ENCODE measurements around the gene SPINDOC.
A peak's percentile ranks its signal among the peaks of the same experiment; 100 is the strongest.
"Not testable (repeated sequence)": the region's sequence is repeated elsewhere in the genome, so short reads cannot be mapped to it uniquely, and the experiment has no call there.

The SPINDOC gene, protein sequence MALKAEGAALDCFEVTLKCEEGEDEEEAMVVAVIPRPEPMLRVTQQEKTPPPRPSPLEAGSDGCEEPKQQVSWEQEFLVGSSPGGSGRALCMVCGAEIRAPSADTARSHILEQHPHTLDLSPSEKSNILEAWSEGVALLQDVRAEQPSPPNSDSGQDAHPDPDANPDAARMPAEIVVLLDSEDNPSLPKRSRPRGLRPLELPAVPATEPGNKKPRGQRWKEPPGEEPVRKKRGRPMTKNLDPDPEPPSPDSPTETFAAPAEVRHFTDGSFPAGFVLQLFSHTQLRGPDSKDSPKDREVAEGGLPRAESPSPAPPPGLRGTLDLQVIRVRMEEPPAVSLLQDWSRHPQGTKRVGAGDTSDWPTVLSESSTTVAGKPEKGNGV

DNA sequence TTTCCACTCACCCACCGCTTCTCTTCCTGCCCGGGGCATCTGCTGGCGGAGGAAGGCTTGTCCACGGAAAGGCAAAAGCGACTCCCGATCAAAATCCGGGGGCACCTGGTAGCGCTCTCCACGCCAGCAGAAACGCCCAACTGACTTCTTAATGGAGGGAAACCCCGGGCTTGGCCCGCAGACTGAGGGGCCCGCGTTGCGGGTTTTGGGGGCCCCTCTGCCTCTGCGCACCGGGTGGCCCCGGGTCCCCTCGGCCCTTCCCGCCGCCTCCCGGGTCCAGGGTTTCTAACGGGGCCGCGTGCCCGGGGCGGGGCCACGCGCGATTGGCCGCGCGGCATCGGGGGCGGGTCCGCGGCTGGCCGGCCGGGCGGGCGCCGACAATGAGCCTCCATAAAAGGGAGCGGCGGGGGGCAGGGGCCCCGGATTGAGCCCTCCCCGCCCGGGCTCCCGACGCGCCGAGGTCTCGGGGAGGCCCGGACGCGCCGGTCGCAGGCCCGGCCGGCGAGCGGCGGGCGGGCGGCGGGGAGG lies at the start of gene SPINDOC:
Gene SPINDOC, plus strand, starts transcription at position 422 of the 528 bp plus-strand sequence. CDS start 231 bp downstream, outside the sequence.
- peak; percentile 72 for DNase-seq

DNA sequence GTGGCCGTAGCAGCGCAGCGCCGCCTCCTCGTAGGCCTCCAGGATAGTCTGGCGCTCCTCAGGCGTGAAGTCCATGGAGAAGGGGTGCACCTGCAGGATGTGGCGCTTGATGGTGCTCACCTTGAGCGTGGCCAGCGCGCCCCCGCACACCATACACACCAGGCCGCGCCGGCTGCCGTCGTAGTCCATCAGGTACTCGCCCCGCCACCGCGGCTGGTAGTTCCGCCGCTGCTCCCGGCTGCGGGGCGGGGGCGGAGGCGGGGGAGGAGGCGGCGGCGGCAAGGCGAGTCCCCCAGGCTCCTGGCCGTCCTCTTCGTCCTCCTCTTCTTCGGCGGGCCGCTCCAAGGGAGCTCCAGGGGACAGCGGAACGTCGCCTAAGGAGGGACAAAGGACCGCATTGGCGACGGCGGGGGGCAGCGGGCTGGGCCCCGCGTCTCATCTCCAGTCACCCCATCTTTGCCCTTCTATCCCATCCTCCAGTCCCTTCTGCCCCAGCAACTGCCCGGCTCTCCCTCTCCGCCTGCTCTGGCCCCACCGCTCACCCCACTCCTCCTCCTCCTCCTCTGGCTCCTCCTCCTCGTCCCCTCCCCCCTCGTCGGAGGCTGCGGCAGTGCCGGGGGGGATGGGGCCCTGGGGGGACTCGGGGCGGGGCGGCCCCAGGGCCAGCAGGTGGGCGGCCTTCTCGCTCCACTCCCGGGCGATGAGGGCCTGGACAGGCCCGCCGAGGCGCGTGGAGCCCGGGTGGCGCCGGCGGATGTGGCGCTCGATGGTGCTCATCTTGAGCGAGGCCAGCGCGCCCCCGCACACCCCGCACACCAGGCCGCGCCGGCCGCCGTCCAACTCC lies 49.5 kb upstream of the SPINDOC start:
- no peak for DNase-seq

GRCh38 chr11:63764340-63764678 lies 48.9 kb upstream of the SPINDOC start:
- DNase-seq = no peak

DNA sequence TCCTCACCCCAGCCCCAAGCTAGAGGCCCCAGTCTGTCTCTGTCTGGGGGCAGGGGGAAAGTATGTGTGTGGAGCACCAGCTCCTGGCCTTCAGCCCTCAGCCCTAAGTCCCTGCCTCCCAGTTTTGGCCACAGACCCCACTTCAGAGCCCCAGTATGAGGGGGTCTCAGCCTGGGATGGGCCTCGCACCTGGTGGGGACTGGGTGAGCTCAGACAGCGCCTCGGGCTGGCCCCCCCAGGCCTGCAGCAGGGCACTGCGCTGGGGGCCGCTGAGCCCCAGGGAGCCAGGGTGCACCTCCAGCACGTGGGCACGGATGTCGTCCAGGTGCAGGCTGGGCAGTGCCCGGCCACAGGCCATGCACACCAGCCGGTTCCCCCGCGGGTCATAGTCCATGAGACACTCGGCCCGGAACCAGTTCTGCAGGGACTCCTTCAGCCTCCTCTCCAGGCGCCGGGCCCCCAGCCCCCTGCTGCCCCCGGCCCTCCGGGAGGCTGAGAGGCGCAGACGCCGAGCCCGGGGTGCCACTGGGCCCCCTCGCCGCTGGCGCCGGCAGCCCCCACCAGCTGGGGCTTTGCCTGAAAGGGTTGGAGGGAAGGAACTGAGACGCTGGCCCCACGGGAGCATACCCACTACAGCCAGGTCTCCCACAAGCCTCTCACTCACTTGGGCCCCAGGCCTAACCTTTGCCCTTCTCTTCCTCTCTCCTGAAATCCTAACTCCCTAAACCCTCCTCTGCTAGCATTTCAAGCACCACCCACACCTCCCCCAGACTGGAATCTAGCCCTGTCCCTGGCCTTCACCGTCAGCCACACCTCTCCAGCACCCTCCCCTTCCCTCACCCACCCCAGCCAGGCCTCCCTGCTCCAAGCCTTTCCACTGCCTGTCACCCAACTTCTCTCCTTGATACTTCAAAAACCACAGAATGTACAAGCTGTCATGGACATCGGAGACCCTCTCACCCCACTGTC lies 48.3 kb upstream of the SPINDOC start:
- no peak for DNase-seq

DNA sequence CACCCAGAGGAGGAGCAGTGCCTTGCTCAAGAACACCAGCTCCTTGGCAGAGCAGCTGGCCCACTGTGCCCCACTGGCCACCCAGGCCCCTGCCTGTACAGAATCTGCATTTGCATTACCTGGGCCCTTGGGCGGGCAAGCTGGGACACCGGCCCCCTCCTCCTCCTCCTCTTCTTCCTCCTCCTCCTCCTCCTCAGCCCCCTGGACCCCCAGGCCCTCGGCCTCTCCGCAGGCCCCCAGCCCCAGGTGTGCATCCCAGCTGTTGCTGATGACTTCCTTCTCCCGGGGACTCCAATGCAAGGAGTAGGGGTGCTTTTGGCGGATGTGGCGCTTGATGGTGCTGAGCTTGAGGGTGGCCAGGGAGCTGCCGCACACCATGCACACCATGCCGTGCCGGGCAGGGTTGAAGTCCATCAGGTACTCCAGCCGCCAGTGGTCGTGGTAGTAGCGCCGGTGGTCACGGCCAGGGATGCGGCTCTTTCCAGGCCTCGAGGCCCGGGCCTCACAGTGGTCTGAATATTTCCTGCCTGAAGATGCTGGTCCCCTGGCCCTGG lies 47.5 kb upstream of the SPINDOC start:
- no peak for DNase-seq

GRCh38 chr11:63766531-63767235 lies 46.6 kb upstream of the SPINDOC start:
- no peak for DNase-seq

DNA sequence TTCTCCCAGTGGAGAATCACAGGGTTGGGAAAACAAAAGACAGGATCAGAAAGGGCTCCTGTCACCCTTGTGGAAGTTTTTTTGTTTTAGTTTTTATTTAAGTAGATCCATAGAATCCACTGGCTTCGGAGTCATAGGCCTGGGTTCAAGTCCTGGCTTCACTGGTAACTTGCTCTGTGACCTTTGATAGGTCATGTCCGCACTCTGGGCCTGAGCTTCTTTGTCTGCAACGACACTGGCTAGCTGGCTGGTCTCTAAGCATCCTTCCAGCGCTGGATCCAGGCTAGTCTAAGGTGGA lies 46.0 kb upstream of the SPINDOC start:
- no peak for DNase-seq

- peak; percentile 44 for DNase-seq
These were observed 45.6 kb upstream of the SPINDOC start for GRCh38 chr11:63767565-63768236.

- DNase-seq = peak; percentile 49
These were observed 44.8 kb upstream of the SPINDOC start, which contains the start of gene ZFTA for GRCh38 chr11:63768237-63769041. Gene ZFTA (minus strand): TSS chr11:63768775. CDS start chr11:63768622, 153 bp downstream.

GRCh38 chr11:63769042-63769713 lies 44.1 kb upstream of the SPINDOC start:
- DNase-seq = peak; percentile 27

DNA sequence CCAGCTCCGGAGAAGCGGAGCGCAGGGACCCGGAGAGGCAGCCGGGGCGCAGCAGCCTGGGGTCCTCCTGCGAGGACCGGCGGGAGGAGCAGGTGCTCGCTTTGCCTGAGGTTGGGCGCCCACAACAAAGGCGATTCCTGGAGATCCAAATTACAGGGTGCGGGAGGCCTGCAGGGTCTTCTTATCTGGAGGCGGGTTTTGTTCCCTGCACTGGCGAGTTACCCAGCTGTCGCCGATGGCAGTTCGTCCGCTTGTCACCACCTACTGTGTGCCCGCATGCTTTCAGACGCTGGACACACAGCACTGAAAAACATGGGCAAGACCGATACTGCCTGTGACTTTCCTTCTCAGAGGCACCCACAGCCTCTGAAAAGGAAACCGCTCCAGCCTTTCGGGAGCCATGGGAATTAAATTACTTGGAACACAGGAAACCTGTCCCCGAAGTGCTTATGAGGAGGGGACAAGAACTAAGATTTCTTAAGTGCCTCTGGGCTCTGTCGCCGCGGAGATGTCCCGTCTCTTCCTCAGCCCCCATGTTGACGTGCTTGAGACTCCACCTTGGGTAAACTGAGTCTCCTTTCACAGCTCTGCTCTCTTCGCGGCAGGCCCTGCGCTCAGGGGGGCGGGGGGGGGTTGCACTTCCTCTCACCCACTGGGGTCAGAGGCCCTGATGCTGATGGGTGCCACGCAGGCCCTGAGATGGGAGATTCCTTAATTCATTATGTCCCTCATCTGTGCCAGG lies 43.4 kb upstream of the SPINDOC start:
- DNase-seq = no peak

DNA sequence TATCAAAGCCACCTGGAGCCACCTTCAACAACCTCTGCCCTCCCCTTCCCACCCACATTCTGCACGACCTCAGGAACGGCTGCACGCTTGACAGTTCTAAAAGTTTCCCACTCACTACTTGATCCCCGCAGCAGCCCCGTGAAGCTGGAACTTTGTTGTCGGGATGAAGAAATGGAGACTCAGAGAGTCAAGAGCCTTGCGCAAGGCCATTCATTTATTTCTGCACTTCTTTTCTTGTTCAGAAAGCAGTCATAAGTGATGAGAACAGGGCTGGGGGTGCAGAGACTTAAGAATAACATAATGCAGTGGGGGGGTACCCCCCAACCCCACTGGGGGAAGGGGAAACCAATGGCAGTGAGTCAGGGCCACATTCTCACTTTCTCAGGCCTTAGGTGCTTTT lies 42.5 kb upstream of the SPINDOC start:
- DNase-seq = no peak

DNA sequence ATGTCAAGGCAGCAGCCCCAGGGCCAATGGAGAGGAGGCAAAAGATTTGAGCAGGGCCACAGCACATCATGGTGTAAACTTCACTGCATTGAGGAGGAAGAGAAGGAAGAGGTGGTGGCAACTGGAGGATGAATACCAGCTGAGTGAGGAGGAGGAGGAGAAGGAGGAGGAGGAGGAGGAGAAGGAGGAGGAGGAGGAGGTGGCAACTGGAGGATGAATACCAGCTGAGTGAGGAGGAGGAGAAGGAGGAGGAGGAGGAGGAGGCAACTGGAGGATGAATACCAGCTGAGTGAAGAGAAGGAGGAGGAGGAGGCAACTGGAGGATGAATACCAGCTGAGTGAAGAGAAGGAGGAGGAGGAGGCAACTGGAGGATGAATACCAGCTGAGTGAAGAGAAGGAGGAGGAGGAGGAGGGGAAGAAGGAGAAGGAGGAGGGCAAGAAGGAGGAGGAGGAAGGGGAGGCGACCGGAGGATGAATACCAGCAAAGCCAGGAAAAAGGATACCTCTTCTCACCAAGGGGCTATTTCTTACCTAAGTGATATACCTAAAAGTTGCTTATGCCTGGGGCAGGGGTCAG lies 41.4 kb upstream of the SPINDOC start:
- not testable (repeated sequence) for DNase-seq

- no peak for DNase-seq
These were observed 38.1 kb upstream of the SPINDOC start for GRCh38 chr11:63775191-63775590.

GRCh38 chr11:63779039-63779438 lies 34.2 kb upstream of the SPINDOC start:
- DNase-seq = no peak

DNA sequence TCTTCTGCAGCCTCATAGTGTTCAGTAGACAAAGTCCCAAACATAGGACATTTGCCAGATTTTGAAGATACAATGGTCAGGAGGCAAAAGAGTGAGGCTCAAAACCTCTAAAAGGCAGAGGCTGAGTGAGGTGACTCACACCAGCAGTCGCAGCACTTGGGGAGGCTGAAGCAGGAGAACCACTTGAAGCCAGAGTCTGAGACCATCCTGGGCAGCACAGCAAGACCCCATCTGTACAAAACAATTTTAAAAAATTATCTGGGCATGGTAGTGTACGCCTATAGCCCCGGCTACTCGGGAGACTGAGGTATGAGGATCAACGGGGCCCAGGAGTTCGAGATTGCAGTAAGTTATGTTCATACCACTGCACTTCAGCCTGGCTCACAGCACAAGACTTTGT lies 30.5 kb upstream of the SPINDOC start:
- DNase-seq = no peak

- no peak for DNase-seq
These were observed 29.2 kb upstream of the SPINDOC start for GRCh38 chr11:63783925-63784592.

DNA sequence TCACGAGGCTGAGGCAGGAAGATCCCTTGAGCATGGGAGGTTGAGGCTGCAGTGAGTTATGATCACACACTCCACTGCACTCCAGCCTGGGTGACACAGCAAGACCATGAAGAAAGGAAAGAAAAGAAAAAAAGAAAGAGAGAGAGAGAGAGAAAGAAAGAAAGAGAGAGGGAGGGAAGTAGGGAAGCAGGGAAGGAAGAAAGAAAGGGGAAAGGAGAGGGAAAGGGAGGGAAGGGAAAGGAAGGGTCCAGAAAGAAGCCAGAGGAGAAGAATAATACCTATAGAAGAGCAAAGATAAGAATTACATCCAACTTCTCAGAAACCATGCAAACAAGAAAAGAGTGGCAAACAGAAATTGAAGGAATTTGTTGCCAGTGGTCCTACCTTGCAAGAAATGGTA lies 27.4 kb upstream of the SPINDOC start:
- no peak for DNase-seq
